Stimulated activated CD8-positive, alpha-beta memory T cell treated with anti-CD3 and anti-CD28 coated beads, Interleukin-12 subunit alpha, Interleukin-12 subunit beta, amount 100 ng/mL, for 24 hours (primary cell): ENCODE results near the gene CLEC3B.
"Not testable (repeated sequence)": the region's sequence is repeated elsewhere in the genome, so short reads cannot be mapped to it uniquely, and the experiment has no call there.

Experiments
- DNase-seq: peaks from one replicate; pipeline ENCODE4 v3.0.0-alpha.2; 2020; ENCODE audit errors: extremely low read depth

CLEC3B gene

DNA sequence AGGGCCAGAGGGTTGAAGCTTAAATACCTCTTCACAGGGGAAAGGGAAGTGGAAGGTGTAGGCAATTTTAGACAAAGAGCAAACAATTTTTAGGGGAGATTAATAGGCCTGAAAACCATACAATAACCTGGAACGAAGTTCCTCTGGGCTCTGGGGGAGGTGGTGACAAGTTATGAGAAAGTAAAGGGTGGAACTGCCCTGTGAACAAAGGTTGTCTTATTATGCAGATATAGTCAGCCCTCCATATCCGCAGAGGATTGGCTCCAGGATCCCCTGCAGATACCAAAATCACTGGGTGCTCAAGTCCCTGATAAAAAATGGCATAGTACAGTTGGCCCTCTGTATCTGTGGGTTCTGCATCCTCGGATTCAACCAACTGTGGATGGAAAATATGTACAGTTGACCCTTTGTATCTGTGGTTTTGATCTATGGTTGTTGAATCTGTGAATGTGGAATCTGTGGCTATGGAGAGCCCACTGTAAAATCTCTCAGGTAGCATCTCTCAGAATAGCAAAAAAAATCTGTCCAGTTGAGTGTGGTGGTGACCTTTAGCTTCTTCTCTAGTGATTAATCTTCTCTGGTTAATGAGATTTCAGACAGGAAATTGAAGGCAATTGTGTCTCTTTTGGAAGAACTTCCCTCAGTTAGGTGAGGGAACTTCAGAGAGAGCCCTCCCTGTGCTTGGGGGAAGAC, 40.2 kb downstream of the CLEC3B start:
- no peak for DNase-seq

DNA sequence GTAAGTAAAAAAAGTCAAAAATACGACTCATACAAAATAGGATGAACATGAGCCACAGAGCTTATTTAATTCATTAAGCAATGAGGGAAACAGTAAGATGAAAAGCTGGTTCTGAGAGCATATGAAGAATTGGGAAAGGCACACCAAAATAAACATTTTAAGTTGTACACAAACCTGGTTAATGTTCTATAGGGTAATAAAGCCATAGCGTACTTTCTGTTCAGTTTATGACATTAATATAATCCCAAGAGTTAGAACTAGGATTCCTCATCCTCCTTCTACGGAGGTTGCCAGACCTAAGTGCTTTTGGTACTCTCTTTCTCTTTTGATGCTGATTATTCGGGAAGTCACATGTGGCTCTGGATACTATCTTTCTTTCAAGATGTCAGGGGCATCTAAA, 41.4 kb downstream of the CLEC3B start:
- no peak for DNase-seq

DNA sequence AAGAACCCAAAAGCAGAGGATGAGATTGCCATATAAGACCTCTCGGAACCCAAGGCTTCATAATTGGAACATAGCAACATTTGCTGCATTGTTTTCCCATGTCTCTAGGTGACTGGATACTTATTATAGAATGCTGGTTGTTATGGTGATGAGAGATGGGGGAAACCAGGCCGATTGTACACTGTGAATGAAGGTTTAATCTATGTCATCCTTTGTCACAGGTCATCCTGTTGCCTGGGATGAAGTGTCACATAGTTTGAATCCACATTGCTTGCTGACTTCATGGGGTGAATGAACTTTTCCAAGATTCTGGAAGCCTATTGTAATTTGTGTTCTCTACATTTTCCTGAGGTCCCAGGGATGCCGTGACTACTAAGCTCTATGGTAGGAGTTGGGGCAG, 41.8 kb downstream of the CLEC3B start:
- no peak for DNase-seq

DNA sequence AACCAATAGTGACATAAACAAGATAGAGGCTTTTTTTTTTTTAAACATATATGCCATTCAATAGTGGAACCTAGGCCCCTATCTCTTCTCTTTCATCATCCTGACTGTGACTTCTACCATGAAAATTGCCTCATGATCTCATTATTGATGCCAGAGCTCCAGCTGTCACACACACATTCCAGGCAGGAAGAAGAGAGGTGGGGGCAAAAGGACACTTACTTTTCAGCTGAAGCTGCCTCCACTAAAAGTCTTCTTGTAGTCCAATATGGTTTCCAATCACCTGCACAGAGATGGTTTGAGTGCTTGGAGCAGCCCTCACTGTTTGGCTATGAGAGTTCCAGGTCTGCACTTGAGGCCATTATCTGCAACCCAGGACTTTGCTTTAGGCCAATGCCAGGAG, 45.0 kb downstream of the CLEC3B start:
- no peak for DNase-seq

DNA sequence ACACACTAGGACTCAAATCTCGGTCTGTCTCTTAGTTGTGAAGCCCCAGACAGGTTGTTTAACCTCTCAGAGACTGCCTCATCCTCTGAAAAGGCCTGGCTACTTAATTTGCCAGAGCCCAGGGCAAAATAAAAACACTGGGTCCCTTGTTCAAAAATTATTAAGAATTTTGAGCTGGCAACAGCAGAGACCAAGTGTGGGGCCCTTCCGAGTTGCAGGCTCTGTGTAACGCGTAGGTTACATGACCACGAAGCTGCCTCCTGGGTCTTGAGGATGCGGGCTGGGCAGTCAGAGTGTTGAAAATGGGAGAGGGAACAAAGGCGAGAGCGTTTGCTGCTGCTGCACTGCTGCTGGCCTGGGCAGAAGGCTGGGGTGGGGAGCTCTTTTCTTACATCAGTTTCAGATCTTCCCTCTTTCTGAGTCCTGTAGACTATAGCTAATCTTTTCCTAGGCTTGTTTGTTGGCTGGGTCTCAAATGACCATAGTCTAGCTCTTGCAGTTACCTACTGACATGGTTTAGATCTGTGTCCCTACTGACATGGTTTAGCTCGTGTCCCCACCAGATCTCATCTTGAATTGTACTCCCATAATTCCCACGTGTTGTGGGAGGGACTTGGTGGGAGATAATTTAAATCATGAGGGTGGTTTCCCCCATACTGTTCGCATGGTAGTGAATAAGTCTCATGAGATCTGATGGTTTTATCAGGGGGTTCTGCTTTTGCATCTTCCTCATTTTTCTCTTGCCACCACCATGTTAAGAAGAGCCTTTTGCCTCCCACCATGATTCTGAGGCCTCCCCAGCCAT, 49.9 kb downstream of the CLEC3B start:
- DNase-seq: no peak

DNA sequence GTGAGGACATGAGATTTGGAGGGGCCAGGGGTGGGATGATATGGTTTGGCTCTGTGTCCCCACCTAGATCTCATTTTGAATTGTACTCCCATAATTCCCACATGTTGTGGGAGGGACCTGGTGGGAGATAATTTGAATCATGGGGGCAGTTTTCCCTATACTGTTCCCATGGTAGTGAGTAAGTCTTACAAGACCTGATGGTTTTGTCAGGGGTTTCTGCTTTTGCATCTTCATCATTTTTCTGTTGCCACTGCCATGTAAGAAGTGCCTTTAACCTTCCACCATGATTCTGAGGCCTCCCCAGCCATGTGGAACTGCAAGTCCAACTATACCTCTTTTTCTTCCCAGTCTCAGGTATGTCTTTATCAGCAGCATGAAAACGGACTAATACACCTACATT, 52.2 kb downstream of the CLEC3B start:
- not testable (repeated sequence) for DNase-seq

DNA sequence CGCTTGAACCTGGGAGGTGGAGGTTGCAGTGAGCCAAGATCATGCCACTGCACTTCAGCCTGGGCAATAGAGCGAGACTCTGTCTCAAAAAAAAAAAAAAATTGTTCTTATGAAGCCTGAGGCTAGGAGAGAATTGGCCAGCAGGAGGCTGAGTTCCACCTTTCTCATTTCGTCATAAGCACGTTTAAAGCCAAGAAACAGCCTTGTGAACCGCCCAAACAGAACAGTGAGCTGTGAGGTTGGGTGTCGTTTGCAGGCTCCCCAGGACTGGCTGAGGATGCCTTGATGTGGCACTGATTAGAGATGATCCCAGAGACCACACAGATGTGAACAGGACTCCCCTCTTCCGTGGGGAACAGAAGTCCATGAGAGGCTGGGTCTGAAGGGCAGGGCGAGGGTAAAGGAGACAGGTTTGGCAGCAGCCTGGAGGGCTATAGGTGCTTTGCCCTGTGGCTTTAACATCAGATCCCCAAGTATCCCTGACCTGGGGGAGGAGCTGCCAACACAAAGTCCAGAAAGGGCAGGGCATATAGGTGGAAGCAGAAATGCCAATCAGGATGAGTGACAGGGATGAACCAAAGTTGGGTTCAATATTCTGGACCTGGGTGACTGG, 52.9 kb downstream of the CLEC3B start:
- DNase-seq: no peak

DNA sequence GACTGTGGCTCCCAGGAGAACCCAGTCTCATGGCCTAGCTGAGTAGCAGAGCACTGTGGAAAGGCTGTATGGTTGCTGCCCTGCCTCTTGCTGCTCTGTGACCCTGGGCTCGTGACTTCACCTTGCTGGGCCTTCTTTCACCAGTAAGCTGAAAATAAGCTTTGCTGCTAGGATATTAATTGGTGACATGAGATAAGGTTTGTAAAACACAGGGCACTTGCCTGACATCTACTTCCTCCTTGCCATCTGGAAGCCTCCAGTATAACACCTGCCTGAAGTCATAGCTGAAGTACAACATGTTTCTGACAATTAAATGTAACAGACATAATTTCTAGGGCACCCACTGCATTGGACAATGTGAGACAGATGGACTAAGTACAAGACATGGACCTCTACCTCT, 53.6 kb downstream of the CLEC3B start:
- DNase-seq: no peak

DNA sequence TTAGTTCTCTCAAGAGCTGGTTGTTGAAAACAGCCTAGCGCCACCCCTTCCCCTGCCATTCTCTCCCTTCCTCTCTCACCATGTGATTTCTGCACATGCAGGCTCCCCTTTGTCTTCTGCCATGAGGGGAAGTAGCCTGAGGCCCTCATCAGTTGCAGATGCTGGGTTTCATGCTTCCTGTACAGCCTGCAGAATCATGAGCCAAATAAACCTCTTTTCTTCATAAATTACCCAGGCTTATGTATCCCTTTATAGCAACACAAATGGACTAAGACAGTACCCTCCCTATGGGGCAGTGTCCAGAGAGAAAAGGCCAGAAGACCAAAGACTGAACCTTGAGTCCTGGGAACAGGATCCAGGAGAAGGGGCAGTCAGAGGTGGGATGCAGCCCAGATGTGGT, 54.7 kb downstream of the CLEC3B start:
- no peak for DNase-seq

DNA sequence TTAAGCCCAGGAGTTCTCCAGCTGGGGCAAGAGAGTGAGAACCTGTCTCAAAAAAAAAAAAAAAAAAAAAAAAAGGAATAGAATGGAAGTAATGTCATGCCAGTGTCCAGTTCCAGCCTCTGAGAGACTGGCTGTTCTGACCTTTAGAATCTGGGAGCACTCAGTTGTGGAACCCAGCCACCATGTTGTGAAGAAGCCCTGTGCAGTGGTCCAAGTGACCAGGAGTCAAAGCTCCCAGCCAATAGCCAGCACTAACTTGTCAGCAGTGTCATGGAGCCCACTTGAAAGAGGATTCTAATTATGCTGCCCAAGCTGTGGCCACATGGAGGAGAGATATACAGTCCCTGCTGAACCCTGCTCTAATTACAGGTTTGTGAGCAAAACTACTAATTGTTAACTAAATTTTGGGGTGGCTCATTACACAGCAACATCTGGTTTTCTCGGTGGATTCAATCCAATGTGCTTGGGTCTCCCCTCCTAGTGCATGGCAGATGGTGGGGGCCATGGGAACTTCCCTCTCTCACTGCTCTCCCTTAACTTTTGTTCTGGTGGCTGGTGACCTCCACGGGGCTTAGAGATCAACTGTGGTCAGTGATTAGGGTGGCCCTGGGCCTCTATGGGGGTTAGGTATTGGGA, 55.5 kb downstream of the CLEC3B start:
- DNase-seq: no peak

DNA sequence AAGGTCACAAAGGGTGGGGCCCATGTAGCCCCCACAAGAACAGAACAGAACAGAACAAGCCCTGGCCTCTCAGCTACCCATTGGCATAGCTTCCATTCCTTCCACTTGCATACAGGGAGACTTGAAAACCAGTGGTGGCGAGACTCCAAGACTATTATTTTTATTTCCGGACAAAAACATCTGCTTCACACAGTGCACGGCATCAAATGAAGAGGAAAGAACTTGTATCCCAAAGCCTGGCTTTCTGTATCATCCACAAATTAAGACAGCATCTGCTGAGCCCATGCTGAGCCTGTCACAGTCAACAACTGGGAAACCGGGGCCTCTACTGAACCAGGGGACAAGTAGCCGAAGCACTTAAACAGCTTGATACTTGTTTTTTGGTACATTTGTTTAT, 56.0 kb downstream of the CLEC3B start:
- DNase-seq: no peak

DNA sequence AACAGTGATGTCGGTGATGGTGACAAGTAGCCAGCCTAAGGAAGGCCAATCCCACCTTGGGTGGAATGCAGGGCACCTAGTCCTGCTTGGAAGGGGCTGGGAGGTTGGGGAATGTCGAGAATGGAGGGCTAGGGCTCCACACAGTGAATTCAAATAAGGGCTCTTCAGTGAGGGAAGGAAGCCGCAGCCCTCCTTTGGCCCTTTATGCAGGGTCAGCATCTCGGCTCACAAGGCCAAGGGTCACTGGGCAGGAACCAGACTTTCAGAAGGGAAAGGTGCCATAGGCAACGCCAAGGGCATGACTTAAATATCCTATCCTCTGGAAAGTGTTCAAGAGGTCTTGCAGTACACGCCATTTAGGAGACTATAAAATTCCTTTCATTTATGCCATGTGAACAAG, 56.9 kb downstream of the CLEC3B start:
- DNase-seq: no peak

DNA sequence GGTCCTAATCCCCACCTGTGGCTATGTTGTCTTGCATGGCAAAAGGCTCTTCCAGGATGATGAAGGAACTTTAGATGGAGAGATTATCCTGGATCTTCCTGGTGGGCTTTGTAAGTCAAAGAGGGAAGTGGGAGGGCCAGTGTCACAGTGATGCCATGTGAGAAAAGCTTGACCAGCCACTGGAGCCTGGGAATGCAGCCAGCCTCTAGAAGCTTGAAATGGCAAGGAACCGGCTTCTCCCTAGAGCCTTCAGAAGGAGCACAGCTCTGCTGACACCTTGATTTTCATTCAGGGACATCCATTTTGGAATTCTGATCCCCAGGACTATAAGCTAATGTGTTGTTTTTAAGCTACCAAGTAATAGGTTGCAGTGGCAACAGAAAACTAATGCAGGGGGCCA, 58.3 kb downstream of the CLEC3B start:
- DNase-seq: no peak

DNA sequence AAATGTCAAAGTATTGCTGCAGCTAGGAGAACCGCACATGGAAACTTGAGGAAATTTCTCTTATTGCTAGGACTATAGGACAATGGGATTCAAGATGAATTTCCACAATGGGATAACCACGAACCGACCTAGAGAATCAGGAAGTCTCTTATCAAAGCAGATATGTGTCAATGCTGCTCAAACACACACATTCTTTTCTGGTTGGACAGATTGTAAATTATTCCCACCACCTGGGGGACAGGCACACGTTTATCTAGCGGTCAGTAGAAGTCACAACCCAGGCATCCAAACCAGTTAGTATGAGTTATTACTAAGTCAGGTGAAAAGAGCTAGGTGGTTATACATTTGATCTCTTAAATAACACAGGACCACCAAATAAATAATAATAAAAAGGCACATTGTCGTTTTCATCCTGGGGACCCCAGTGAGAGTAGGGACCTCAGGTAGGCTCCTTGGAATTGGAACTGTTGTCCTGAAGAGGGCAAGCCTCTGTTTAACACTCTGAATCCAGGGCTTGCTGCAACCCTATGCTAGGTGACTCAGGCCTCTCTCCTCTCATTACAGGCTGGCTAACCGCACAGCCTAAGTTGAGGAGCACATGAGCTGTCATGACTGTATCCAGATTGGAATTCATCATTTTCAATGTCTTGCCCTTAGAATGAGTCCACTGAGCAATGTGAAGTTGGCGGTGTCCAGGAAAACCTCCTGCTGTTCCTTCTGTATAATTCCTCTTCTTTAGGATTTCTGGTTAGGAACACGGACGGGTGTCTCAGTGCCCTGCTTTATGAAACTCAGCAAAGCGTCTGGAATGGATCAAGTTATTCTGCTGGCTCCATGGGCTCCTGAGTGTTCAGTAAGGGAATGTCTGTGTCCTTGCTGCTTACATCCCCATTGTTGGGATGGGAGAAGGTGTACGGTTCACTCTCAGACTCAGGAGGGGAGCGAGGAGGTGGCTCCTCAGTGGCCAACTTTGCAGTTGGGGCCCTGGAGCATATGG, 59.0 kb downstream of the CLEC3B start:
- DNase-seq: no peak
